K562 (cell line): ENCODE measurements around the gene EXTL1. TPM values are rescaled to one million over a fixed set of nuclear protein-coding genes. Genes with fewer than 3 reads are reported as not detected.

ENCODE experiments used
- DACH1 ChIP-seq: fragments of 450-650 bp; IDR thresholded peaks from 2 replicates; pipeline ENCODE4 v1.6.1; 2018; ENCODE audit not compliant: partially characterized antibody
- GATAD2B ChIP-seq: fragments of 450-650 bp; IDR thresholded peaks from 2 replicates; pipeline ENCODE4 v1.6.1; 2017; ENCODE audit warnings: mild to moderate bottlenecking, borderline replicate concordance
- HIVEP1 ChIP-seq: fragments of 250-450 bp; sonication (Bioruptor Pico); IDR thresholded peaks from 2 replicates; pipeline ENCODE4 v1.4.0; 2020; ENCODE audit warnings: mild to moderate bottlenecking
- MBD2 ChIP-seq: sonication (generic); IDR thresholded peaks from 2 replicates; pipeline ENCODE4 v1.6.1; 2016; ENCODE audit warnings: low read depth, borderline replicate concordance
- MTA2 ChIP-seq: fragments of 450-650 bp; IDR thresholded peaks from 2 replicates; pipeline ENCODE4 v1.6.1; 2016; ENCODE audit warnings: low read depth
- MTA3 ChIP-seq: fragments of 450-650 bp; formaldehyde crosslinking; IDR thresholded peaks from 2 replicates; pipeline ENCODE4 v1.6.1; 2017; ENCODE audit warnings: mild to moderate bottlenecking, borderline replicate concordance
- SPI1 ChIP-seq: IDR thresholded peaks from 2 replicates; pipeline ENCODE4 v1.6.1; 2011; ENCODE audit warnings: low read depth, low read length, control low read depth, borderline replicate concordance
- SREBF2 ChIP-seq: sonication (generic); formaldehyde crosslinking; IDR thresholded peaks from 2 replicates; pipeline ENCODE4 v1.4.0; 2020; ENCODE audit warnings: mild to moderate bottlenecking, missing genetic modification reagents
- ZNF12 ChIP-seq: sonication (generic); formaldehyde crosslinking; IDR thresholded peaks from 2 replicates; pipeline ENCODE4 v1.4.0; 2020; ENCODE audit warnings: mild to moderate bottlenecking, missing genetic modification reagents
- ZNF212 ChIP-seq: fragments of 450-650 bp; formaldehyde crosslinking; IDR thresholded peaks from 2 replicates; pipeline ENCODE4 v1.4.0; 2020; ENCODE audit warnings: mild to moderate bottlenecking
- ZNF347 ChIP-seq: fragments of 450-650 bp; formaldehyde crosslinking; IDR thresholded peaks from 2 replicates; pipeline ENCODE4 v1.4.0; 2020; ENCODE audit warnings: low read depth, mild to moderate bottlenecking, moderate library complexity
- ZNF76 ChIP-seq: fragments of 250-450 bp; sonication (Bioruptor Pico); IDR thresholded peaks from 2 replicates; pipeline ENCODE4 v1.4.0; 2020; ENCODE audit warnings: mild to moderate bottlenecking, moderate library complexity, borderline replicate concordance
- polyA plus RNA-seq, 8 experiments: library from polyadenylated mRNA; depleted of rRNA in 4 of 8; stranded (reverse) in 5 of 8; unstranded in 3 of 8; fragments of >200 nt; fragmentation: Nextera tagmentation in 2 of 8; fragmentation: Illumina TruSeq in 1 of 8; extraction: Ambion mirVana in 2 of 8; extraction: Trizol in 1 of 8; gene quantifications; 2 replicates each; pipeline versions ENCODE4 v1.2.1 to v1.2.3, GENCODE V29; 2011 to 2014; ENCODE audit warnings: inconsistent platforms in 1 of 8, missing spikeins in 1 of 8
- total RNA-seq, 7 experiments: library from RNA; depleted of rRNA in 6 of 7; stranded (reverse); fragments of >200 nt in 6 of 7; fragmentation: Illumina TruSeq in 2 of 7; extraction: Trizol in 2 of 7; gene quantifications; 2 replicates each; pipeline versions ENCODE4 v1.2.1 to v1.2.3, GENCODE V29; 2011 to 2021; ENCODE audit warnings: low replicate concordance in 1 of 7
- TF ChIP-seq, protein P1 (sequence below): fragments of 250-450 bp; sonication (Bioruptor Pico); IDR thresholded peaks from 2 replicates; pipeline ENCODE4 v1.5.0; 2021; ENCODE audit warnings: mild to moderate bottlenecking, moderate library complexity
- TF ChIP-seq, protein P2 (sequence below): fragments of 250-450 bp; sonication (Bioruptor Pico); IDR thresholded peaks from 2 replicates; pipeline ENCODE4 v1.4.0; 2020
- TF ChIP-seq, protein P3 (sequence below): sonication (generic); formaldehyde crosslinking; IDR thresholded peaks from 2 replicates; pipeline ENCODE4 v1.8.0; 2022; ENCODE audit warnings: mild to moderate bottlenecking, missing genetic modification reagents
- TF ChIP-seq, protein P4 (sequence below), 2 experiments: IDR thresholded peaks; 2 replicates each; pipeline ENCODE4 v1.6.1; 2012; ENCODE audit warnings: improper control_type of control experiment in 2 of 2, low read depth in 2 of 2, low read length in 2 of 2, borderline replicate concordance in 1 of 2
- TF ChIP-seq, protein P5 (sequence below): IDR thresholded peaks from 2 replicates; pipeline ENCODE4 v1.6.1; 2014; ENCODE audit warnings: antibody characterized with exemption

Gene EXTL1
- total and polyA plus RNA-seq, 9 of the 15 experiments (the other 6 are each of a cell fraction or from before 2014, with no cell fraction given) = 0.04 to 0.23 (median 0.08) TPM; not detected in 3

DNA sequence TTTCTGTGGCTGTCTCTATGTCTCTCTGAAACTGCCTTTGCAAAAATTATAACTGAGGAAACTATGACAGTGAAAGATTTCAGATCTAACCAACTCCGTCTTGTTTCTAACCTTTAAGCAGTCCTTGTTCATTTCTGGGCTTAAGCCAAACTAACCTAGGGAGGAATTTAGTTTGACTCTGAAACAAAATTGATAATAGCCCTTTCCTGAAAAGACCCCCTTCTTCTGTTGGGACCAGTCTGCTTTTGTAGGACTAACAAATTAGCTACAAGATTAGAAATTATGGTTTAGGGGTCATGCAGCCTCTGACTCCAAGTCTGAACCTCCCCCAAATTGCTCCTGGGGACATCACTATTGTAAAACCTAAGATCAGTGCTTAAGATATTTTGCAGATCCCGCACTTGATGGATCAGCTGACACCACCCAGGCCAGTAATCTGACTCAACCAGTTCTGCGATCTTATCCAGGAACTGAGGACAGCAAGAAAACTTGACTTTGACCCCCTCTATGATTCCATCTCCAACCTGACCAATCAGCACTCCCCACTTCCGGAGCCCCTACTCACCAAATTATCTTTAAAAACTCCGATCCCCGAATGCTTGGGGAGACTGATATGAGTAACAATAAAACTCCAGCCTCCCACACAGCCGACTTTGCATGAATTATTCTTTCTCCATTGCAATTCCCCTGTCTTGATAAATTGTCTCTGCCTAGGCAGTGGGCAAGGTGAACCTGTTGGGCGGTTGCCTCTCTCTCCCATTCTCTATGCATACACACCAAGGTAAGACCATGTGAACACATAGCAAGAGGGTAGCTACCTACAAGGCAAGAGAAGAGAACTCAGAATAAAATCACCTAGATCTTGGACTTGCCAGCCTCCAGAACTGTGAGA is 57.0 kb downstream of the EXTL1 start (continued):
- peak; percentile 68 for TF ChIP-seq DACH1
- TF ChIP-seq, protein P1, sequence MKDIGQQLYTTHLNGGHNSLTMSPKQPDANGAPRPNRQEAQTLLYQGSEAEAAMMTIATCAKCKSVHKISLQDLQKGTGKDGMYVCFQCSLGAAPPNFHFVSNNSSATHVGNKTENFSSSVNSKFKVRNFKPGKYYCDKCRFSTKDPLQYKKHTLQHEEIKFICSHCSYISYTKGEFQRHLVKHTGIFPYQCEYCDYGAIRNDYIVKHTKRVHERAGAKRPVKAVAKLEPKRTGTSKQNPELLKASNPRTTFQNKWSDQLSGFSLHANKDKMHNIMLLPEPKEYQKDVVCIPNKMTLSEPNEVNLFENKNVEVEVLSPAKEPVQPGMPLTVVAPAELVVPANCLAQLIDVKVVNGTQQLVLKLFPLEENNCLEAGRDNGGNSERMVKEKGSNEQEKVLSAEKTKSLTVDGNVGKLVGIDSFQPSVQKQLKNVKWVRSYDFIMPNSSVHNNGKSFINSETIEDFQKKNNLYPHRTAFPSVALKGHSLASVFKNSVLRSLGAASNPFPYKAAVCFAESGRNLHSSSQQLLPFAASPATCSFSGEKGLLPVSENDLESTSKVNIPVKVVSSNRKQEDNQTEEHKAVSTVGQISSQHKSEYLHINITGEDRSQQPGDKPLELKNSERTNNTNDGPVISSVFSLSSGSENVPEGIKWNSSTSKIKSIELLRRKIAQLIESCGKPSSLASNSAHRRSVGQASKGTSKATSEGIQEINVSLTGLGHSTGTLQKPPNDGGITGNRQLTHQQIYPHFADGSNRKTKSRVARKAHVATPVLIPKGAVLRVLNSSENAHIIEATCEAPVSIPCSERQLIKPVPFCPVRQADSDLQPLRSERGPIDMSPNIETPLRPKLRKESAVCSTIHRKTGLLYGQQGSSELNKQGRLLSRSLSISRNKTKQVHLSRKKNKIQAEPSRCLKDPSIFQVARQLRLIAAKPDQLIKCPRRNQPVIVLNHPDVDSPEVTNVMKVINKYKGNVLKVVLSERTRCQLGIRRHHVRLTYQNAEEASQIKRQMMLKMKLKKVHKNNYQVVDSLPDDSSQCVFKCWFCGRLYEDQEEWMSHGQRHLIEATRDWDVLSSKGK (CRISPR knock-in tag) = no peak
- no peak for TF ChIP-seq HIVEP1 (CRISPR knock-in tag)
- no peak for TF ChIP-seq ZNF76
- no peak for TF ChIP-seq ZNF212 (CRISPR knock-in tag)
- TF ChIP-seq MTA3 = peak; percentile 62; the same call in 1 of the 2 replicates
- TF ChIP-seq, protein P2, sequence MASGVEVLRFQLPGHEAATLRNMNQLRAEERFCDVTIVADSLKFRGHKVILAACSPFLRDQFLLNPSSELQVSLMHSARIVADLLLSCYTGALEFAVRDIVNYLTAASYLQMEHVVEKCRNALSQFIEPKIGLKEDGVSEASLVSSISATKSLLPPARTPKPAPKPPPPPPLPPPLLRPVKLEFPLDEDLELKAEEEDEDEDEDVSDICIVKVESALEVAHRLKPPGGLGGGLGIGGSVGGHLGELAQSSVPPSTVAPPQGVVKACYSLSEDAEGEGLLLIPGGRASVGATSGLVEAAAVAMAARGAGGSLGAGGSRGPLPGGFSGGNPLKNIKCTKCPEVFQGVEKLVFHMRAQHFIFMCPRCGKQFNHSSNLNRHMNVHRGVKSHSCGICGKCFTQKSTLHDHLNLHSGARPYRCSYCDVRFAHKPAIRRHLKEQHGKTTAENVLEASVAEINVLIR = no peak
- TF ChIP-seq, protein P3, sequence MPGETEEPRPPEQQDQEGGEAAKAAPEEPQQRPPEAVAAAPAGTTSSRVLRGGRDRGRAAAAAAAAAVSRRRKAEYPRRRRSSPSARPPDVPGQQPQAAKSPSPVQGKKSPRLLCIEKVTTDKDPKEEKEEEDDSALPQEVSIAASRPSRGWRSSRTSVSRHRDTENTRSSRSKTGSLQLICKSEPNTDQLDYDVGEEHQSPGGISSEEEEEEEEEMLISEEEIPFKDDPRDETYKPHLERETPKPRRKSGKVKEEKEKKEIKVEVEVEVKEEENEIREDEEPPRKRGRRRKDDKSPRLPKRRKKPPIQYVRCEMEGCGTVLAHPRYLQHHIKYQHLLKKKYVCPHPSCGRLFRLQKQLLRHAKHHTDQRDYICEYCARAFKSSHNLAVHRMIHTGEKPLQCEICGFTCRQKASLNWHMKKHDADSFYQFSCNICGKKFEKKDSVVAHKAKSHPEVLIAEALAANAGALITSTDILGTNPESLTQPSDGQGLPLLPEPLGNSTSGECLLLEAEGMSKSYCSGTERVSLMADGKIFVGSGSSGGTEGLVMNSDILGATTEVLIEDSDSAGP (CRISPR knock-in tag) = no peak
- peak; percentile 83 for TF ChIP-seq GATAD2B
- TF ChIP-seq, protein P4, sequence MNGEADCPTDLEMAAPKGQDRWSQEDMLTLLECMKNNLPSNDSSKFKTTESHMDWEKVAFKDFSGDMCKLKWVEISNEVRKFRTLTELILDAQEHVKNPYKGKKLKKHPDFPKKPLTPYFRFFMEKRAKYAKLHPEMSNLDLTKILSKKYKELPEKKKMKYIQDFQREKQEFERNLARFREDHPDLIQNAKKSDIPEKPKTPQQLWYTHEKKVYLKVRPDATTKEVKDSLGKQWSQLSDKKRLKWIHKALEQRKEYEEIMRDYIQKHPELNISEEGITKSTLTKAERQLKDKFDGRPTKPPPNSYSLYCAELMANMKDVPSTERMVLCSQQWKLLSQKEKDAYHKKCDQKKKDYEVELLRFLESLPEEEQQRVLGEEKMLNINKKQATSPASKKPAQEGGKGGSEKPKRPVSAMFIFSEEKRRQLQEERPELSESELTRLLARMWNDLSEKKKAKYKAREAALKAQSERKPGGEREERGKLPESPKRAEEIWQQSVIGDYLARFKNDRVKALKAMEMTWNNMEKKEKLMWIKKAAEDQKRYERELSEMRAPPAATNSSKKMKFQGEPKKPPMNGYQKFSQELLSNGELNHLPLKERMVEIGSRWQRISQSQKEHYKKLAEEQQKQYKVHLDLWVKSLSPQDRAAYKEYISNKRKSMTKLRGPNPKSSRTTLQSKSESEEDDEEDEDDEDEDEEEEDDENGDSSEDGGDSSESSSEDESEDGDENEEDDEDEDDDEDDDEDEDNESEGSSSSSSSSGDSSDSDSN (IDR thresholded peaks at IDR 0.05; ENCODE audit: borderline replicate concordance in 1 of 2, low read depth in 2 of 2, low read length in 2 of 2) = no peak
- 0 out of 2 replicates have a peak, but pooled peaks have one; percentile 3 for TF ChIP-seq SPI1
- no peak for TF ChIP-seq ZNF347 (CRISPR knock-in tag)
- no peak for TF ChIP-seq SREBF2 (CRISPR knock-in tag)
- TF ChIP-seq ZNF12 = no peak
- TF ChIP-seq, protein P5, sequence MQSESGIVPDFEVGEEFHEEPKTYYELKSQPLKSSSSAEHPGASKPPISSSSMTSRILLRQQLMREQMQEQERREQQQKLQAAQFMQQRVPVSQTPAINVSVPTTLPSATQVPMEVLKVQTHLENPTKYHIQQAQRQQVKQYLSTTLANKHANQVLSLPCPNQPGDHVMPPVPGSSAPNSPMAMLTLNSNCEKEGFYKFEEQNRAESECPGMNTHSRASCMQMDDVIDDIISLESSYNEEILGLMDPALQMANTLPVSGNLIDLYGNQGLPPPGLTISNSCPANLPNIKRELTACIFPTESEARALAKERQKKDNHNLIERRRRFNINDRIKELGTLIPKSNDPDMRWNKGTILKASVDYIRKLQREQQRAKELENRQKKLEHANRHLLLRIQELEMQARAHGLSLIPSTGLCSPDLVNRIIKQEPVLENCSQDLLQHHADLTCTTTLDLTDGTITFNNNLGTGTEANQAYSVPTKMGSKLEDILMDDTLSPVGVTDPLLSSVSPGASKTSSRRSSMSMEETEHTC = peak; percentile 49; the same call in 1 of the 2 replicates
- no peak for TF ChIP-seq MBD2
- peak; percentile 39; the same call in 1 of the 2 replicates for TF ChIP-seq MTA2
